Endothelial cell of umbilical vein (primary cell): ENCODE measurements around the gene HOXB6. TPM values are rescaled to one million over a fixed set of nuclear protein-coding genes. Genes with fewer than 3 reads are reported as not detected.

Experiments
- BruUV-seq: library from RNA; stranded (reverse); fragments of 400-500 nt; replicated peaks from 2 replicates; lab custom pipeline; 2021; lab: Mats Ljungman, UMichigan
- CTCF ChIA-PET: fragments of 300-600, 350-600 bp; sonication (Branson Sonifier 250); formaldehyde crosslinking; loops from one replicate; lab custom pipeline; 2021; ENCODE audit warnings: antibody characterized with exemption, inconsistent platforms; lab: Charles Lee
- POLR2A ChIA-PET: fragments of 300-600, 350-600 bp; sonication (Branson Sonifier 250); formaldehyde crosslinking; loops from one replicate; lab custom pipeline; 2021; ENCODE audit warnings: antibody characterized with exemption, inconsistent platforms; lab: Charles Lee
- DNase-seq: peaks from one replicate; pipeline ENCODE4 v3.0.0-alpha.2; 2011; ENCODE audit warnings: low read depth, low spot score
- FAIRE-seq: peaks from 2 replicates; lab custom pipeline; 2011; peaks lifted over from hg19 to GRCh38; lab: Jason Lieb, UNC
- H2AFZ ChIP-seq: 2 replicates; pipeline ENCODE4 v1.6.0; 2012; ENCODE audit warnings: low read depth, low read length, control low read depth, inconsistent platforms
- H3K27ac ChIP-seq: 2 replicates; pipeline ENCODE4 v1.5.1; 2011; ENCODE audit warnings: low read depth, mild to moderate bottlenecking, control low read depth, low read length, moderate library complexity; ENCODE audit not compliant: insufficient read depth
- H3K27me3 ChIP-seq, 2 experiments: 2 replicates each; pipeline versions ENCODE4 v1.6.0 to v1.6.1; 2011; ENCODE audit warnings: low read length in 2 of 2, mixed read lengths in 1 of 2; ENCODE audit not compliant: control insufficient read depth in 2 of 2, insufficient read depth in 2 of 2
- H3K36me3 ChIP-seq, 2 experiments: 2 replicates in 1 of 2; 3 replicates in 1 of 2; pipeline ENCODE4 v1.5.1; 2011; ENCODE audit warnings: low read length in 2 of 2, mild to moderate bottlenecking in 1 of 2, moderate library complexity in 1 of 2; ENCODE audit not compliant: control insufficient read depth in 2 of 2, insufficient read depth in 2 of 2; ENCODE audit errors: extremely low read depth in 1 of 2
- H3K4me1 ChIP-seq: 3 replicates; pipeline ENCODE4 v1.5.1; 2011; ENCODE audit warnings: mild to moderate bottlenecking, low read length; ENCODE audit not compliant: control insufficient read depth, insufficient read depth; ENCODE audit errors: extremely low read depth
- H3K4me2 ChIP-seq: 2 replicates; pipeline ENCODE4 v1.6.1; 2011; ENCODE audit warnings: low read length, control low read depth, mixed read lengths; ENCODE audit not compliant: insufficient read depth
- H3K4me3 ChIP-seq, 3 experiments: fragments of 200-600 bp in 1 of 3; sonication (generic), shearing (Covaris generic) in 1 of 3; replicated peaks in 1 of 3; 2 replicates each; pipeline ENCODE4 v1.5.1; 2011 to 2016; ENCODE audit warnings: control low read depth in 3 of 3, low read length in 3 of 3, mild to moderate bottlenecking in 2 of 3, inconsistent platforms in 1 of 3, low read depth in 1 of 3, moderate library complexity in 1 of 3; ENCODE audit not compliant: insufficient read depth in 1 of 3
- H3K79me2 ChIP-seq: 2 replicates; pipeline ENCODE4 v1.6.0; 2012; ENCODE audit warnings: low read length, inconsistent platforms; ENCODE audit not compliant: control insufficient read depth, insufficient read depth
- H3K9ac ChIP-seq: replicated peaks from 2 replicates; pipeline ENCODE3; 2011; ENCODE audit warnings: low read length, control low read depth; ENCODE audit not compliant: insufficient read depth; ENCODE audit errors: extremely low read depth
- H3K9me1 ChIP-seq: replicated peaks from 3 replicates; pipeline ENCODE4 v1.6.0; 2011; ENCODE audit warnings: mild to moderate bottlenecking, low read length; ENCODE audit not compliant: control insufficient read depth, insufficient read depth; ENCODE audit errors: extremely low read depth
- H3K9me3 ChIP-seq: replicated peaks from 2 replicates; pipeline ENCODE4 v1.5.1; 2012; ENCODE audit warnings: low read length, inconsistent platforms; ENCODE audit not compliant: control insufficient read depth, insufficient read depth
- H4K20me1 ChIP-seq: replicated peaks from 2 replicates; pipeline ENCODE3; 2011; ENCODE audit warnings: mild to moderate bottlenecking, low read length; ENCODE audit not compliant: control insufficient read depth, insufficient read depth; ENCODE audit errors: extremely low read depth
- CTCF ChIP-seq, 2 donors: IDR thresholded peaks; 1 replicate in 1 of 2; 2 replicates in 1 of 2; pipeline ENCODE4 v1.5.1; 2011; ENCODE audit warnings: low read length in 2 of 2, mild to moderate bottlenecking in 2 of 2, moderate library complexity in 2 of 2, control low read depth in 1 of 2, inconsistent platforms in 1 of 2, low read depth in 1 of 2; ENCODE audit not compliant: insufficient read depth in 1 of 2; ENCODE audit errors: extremely low read depth in 1 of 2
- EZH2 ChIP-seq: IDR thresholded peaks from 2 replicates; pipeline ENCODE4 v1.6.1; 2012; ENCODE audit warnings: borderline replicate concordance, low read depth, mild to moderate bottlenecking, moderate library complexity, low read length, inconsistent platforms; ENCODE audit not compliant: severe bottlenecking
- FOS ChIP-seq: IDR thresholded peaks from 2 replicates; pipeline ENCODE4 v1.6.1; 2011; ENCODE audit warnings: mild to moderate bottlenecking, low read length, moderate library complexity, borderline replicate concordance; ENCODE audit not compliant: insufficient read depth
- GATA2 ChIP-seq: IDR thresholded peaks from 2 replicates; pipeline ENCODE4 v1.7.0; 2011; ENCODE audit warnings: low read depth, mild to moderate bottlenecking, moderate library complexity, mixed read lengths, low read length; ENCODE audit not compliant: insufficient read length, insufficient read depth
- JUN ChIP-seq: IDR thresholded peaks from 2 replicates; pipeline ENCODE4 v1.6.1; 2011; ENCODE audit warnings: borderline replicate concordance, low read depth; ENCODE audit not compliant: insufficient read length, insufficient read depth
- MAX ChIP-seq: IDR thresholded peaks from 2 replicates; pipeline ENCODE4 v1.6.1; 2011; ENCODE audit not compliant: insufficient read depth, insufficient read length
- MYC ChIP-seq: IDR thresholded peaks from one replicate; pipeline ENCODE4 v1.6.1; 2011; ENCODE audit warnings: mild to moderate bottlenecking, low read depth, low read length
- POLR2A ChIP-seq: IDR thresholded peaks from 2 replicates; pipeline ENCODE4 v1.6.1; 2012; ENCODE audit warnings: low read depth, mild to moderate bottlenecking, control low read depth, low read length
- POLR2AphosphoS5 ChIP-seq: IDR thresholded peaks from 2 replicates; pipeline ENCODE4 v1.6.1; 2012; ENCODE audit warnings: low read depth, mild to moderate bottlenecking, control low read depth, low read length, moderate library complexity; ENCODE audit not compliant: insufficient read depth
- dilution Hi-C: fragments of 300-500 bp; cut with MboI; formaldehyde crosslinking; loops from one replicate; pipeline ENCODE4 v1.15.0; 2019; ENCODE audit warnings: low sequenced_read_pairs; ENCODE audit not compliant: extremely low pct_ligation_motif_present
- intact Hi-C: fragments of 100-400 bp; cut with micrococcal nuclease; formaldehyde crosslinking; loops from one replicate; pipeline ENCODE4 v1.10.0; 2022
- polyA plus RNA-seq, 4 experiments: library from polyadenylated mRNA; depleted of rRNA in 3 of 4; stranded (reverse) in 3 of 4; unstranded in 1 of 4; fragments of >200 nt; gene quantifications; 2 replicates each; pipeline versions ENCODE4 v1.2.1 to v1.2.3, GENCODE V29; 2011 to 2012; ENCODE audit warnings: missing spikeins in 1 of 4
- total RNA-seq: library from RNA; stranded (reverse); gene quantifications from 2 replicates; pipeline ENCODE4 v1.2.3, GENCODE V29; 2021

HOXB6 gene
- total and polyA plus RNA-seq, 2 donors (not counting 3 experiments of a cell fraction or from before 2014, with no cell fraction given), result 8.8 to 24.0 TPM

- Histone ChIP-seq H3K36me3 (no peaks in the 10 kb centered on the region), H3K4me1 (peaks cover 26% of the 10 kb centered on the region), H3K27me3 (no peaks in the 10 kb centered on the region), H3K9me3 (no peaks in the 10 kb centered on the region), H3K4me2 (no peak overlapping the region), H3K9me1 (no peaks in the 10 kb centered on the region), H3K27ac (no peak overlapping the region), H3K9ac (no peak overlapping the region), H3K4me3 (no peak overlapping the region), H3K79me2 (peaks cover 42% of the 10 kb centered on the region), H4K20me1 (no peaks in the 10 kb centered on the region), H2AFZ (no peak overlapping the region)
- no TSS peak for BruUV-seq
- FAIRE-seq, result no peak
- ChIA-PET POLR2A (no interaction called here), CTCF (interaction anchor here (0.9 to 1.7 kb wide), 3 partner anchors 11 to 346 kb away, joined by 3 to 4 read pairs (median 3); no protein-coding TSS in a partner anchor)
- no peak for DNase-seq
- TF ChIP-seq JUN, result no peak
- TF ChIP-seq MAX, result no peak
- no peak for TF ChIP-seq CTCF (IDR thresholded peaks at IDR 0.05; ENCODE audit: extremely low read depth in 1 of 2, insufficient read depth in 1 of 2, low read depth in 1 of 2, low read length in 2 of 2)
- TF ChIP-seq EZH2, result no peak
- TF ChIP-seq FOS, result no peak
- TF ChIP-seq MYC, result no peak
- no peak for TF ChIP-seq POLR2AphosphoS5
- TF ChIP-seq GATA2, result no peak
- no peak for TF ChIP-seq POLR2A
- intact Hi-C loops, result no loop called here
- dilution Hi-C loops, result no loop called here
Measured at GRCh38 chr17:48606892-48607614, 2.3 kb upstream of the HOXB6 start.
